Activated naive CD4-positive, alpha-beta T cell treated with anti-CD3 and anti-CD28 coated beads, Interleukin-2, amount 10 ng/mL, durations not matched to agents 7 days and 5 days (primary cell): ENCODE measurements around the gene DEAF1.
A peak's percentile ranks its signal among the peaks of the same experiment; 100 is the strongest.
"Not testable (repeated sequence)": the region's sequence is repeated elsewhere in the genome, so short reads cannot be mapped to it uniquely, and the experiment has no call there.

ENCODE experiments used
- CTCF ChIA-PET: fragments of 350-600 bp; sonication (Branson Sonifier 250); formaldehyde crosslinking; loops from one replicate; lab custom pipeline; 2021; ENCODE audit warnings: antibody characterized with exemption; lab: Charles Lee
- DNase-seq: peaks from one replicate; pipeline ENCODE4 v3.0.0-alpha.2; 2020
- H3K27ac Mint-ChIP-seq: one replicate; pipeline ENCODE4 v1.8.0; 2021; ENCODE audit warnings: mild to moderate bottlenecking, moderate library complexity, mixed read lengths
- H3K27me3 Mint-ChIP-seq: one replicate; pipeline ENCODE4 v1.8.0; 2021; ENCODE audit warnings: mild to moderate bottlenecking, mixed read lengths
- H3K36me3 Mint-ChIP-seq: one replicate; pipeline ENCODE4 v1.8.0; 2021; ENCODE audit warnings: mixed read lengths
- H3K4me1 Mint-ChIP-seq: one replicate; pipeline ENCODE4 v1.8.0; 2021; ENCODE audit warnings: mixed read lengths
- H3K4me3 Mint-ChIP-seq: one replicate; pipeline ENCODE4 v1.8.0; 2021; ENCODE audit warnings: mild to moderate bottlenecking, moderate library complexity, mixed read lengths
- H3K9me3 Mint-ChIP-seq: one replicate; pipeline ENCODE4 v1.8.0; 2021; ENCODE audit warnings: mixed read lengths

DEAF1 gene

DNA sequence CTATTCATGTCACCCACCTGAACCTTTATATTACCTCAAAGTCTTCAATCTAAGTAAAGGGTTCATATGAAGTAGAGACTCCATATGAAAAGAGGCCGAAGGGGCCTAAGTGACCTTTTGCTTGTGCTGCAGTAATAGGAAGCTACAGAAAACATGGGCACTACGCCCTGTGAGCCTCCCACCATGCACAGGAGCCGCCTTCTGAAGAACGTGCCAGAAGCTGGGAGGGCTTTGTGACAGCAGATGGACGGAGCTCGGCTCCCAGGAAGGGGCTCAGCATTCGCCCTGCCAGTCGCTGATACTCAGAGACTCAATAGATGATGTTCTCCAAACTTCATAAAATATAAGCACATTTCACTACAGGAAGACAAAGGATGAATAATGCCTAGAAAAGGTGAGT, 21.2 kb downstream of the DEAF1 start:
- H3K4me3 Mint-ChIP-seq: no peak overlapping the region
- no peaks in the 10 kb centered on the region for H3K4me1 Mint-ChIP-seq
- CTCF ChIA-PET: interaction anchor here (0.6 to 0.7 kb wide), 2 partner anchors 48 to 50 kb away, joined by 3 read pairs; no protein-coding TSS in a partner anchor
- no peaks in the 10 kb centered on the region for H3K9me3 Mint-ChIP-seq
- no peak overlapping the region for H3K27ac Mint-ChIP-seq
- H3K27me3 Mint-ChIP-seq: no peaks in the 10 kb centered on the region
- H3K36me3 Mint-ChIP-seq: peaks cover 31% of the 10 kb centered on the region
- no peak for DNase-seq

DNA sequence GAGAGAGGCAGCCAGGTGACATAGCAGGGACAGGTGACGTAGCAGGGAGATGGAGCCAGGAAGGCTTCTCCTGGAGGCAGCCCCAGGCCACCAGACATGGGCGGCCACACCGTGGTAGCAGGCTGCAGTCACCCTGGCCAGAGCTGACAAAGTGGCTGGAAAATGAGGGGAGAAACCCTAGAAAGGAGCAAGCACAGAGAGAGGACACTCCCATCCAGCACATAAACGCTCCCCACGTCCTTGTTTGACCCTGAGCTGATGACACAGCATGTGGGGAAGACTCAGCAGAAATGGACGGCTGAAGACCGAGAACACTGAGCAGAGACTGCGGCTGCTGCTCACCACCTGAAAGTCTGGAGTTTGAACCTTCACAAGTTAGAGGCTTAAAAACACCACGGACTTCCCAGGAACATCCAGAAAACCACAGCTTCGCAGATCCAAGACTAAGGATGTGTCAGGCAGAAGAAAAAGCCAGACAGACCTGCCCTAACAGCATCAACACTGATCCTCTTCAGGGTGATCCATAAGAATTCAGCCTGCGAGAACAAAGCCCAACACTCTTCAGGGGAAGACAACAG, 29.2 kb downstream of the DEAF1 start:
- Mint-ChIP-seq H3K4me3 (no peak overlapping the region), H3K36me3 (peaks cover 25% of the 10 kb centered on the region), H3K9me3 (no peaks in the 10 kb centered on the region), H3K4me1 (no peaks in the 10 kb centered on the region), H3K27ac (no peak overlapping the region), H3K27me3 (no peaks in the 10 kb centered on the region)
- CTCF ChIA-PET: interaction anchor here (1.1 kb wide), 1 partner anchor 12 kb away, joined by 3 read pairs; no protein-coding TSS in a partner anchor
- no peak for DNase-seq

DNA sequence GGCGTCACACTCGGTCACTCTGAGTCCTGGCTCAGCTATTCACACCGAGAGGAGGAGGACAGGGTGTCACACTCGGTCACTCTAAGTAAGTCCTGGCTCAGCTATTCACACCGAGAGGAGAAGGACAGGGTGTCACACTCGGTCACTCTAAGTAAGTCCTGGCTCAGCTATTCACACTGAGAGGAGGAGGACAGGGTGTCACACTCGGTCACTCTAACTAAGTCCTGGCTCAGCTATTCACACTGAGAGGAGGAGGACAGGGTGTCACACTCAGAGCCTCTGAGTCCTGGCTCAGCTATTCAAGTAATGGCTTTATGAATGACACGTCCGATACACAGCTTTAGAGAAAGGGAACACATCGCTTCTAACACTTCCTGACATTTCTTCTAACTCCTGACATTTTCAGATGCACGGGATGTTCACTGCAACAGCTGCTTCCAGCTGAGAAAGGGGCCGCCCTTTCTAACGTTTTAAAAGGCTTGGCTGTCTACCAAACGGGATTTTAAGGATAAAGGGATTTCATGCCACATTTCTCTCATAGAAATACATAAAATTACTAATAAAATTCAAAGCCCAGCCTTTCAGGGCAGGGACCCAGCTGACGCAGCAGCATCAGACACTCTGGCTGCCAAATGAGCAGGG, 29.8 kb downstream of the DEAF1 start:
- CTCF ChIA-PET: interaction anchor here (1.1 kb wide), 1 partner anchor 13 kb away, joined by 3 read pairs; no protein-coding TSS in a partner anchor
- Mint-ChIP-seq H3K36me3 (peaks cover 25% of the 10 kb centered on the region), H3K4me1 (no peaks in the 10 kb centered on the region), H3K4me3 (no peak overlapping the region), H3K27me3 (no peaks in the 10 kb centered on the region), H3K27ac (no peak overlapping the region), H3K9me3 (no peaks in the 10 kb centered on the region)
- DNase-seq: no peak

DNA sequence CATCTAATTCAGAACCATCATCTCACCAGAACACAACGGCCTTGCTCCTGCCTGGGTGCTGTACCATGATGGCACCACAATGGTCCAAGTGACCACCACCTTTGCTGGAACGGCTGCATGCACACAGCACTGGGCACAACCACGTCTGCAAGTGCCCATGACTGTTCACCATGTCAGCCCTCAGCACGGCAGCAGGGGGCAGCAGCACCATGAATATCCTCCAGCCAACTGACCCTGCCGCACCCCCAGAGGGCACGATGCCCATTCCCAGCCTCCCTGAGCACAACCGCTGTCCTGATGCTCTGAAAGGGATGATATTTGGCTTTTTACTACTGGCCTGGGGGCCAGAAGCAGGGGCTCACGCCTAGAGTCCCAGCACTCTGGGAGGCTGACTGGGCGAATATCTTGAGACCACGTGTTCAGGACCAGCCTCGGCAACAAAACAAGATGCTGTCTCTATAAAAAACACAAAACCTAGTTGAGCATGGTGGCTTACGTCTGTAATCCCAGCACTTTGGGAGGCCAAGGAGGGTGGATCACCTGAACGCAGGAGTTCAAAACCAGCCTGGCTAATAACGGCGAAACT, 32.2 kb downstream of the DEAF1 start:
- no peaks in the 10 kb centered on the region for H3K27me3 Mint-ChIP-seq
- H3K4me3 Mint-ChIP-seq: no peak overlapping the region
- no peak overlapping the region for H3K27ac Mint-ChIP-seq
- peaks cover 24% of the 10 kb centered on the region for H3K36me3 Mint-ChIP-seq
- CTCF ChIA-PET: interaction anchor here (0.6 to 2.0 kb wide), 4 partner anchors 16 to 61 kb away, joined by 3 to 13 read pairs (median 4); no protein-coding TSS in a partner anchor
- H3K9me3 Mint-ChIP-seq: no peaks in the 10 kb centered on the region
- H3K4me1 Mint-ChIP-seq: no peaks in the 10 kb centered on the region
- peak; percentile 65 for DNase-seq

DNA sequence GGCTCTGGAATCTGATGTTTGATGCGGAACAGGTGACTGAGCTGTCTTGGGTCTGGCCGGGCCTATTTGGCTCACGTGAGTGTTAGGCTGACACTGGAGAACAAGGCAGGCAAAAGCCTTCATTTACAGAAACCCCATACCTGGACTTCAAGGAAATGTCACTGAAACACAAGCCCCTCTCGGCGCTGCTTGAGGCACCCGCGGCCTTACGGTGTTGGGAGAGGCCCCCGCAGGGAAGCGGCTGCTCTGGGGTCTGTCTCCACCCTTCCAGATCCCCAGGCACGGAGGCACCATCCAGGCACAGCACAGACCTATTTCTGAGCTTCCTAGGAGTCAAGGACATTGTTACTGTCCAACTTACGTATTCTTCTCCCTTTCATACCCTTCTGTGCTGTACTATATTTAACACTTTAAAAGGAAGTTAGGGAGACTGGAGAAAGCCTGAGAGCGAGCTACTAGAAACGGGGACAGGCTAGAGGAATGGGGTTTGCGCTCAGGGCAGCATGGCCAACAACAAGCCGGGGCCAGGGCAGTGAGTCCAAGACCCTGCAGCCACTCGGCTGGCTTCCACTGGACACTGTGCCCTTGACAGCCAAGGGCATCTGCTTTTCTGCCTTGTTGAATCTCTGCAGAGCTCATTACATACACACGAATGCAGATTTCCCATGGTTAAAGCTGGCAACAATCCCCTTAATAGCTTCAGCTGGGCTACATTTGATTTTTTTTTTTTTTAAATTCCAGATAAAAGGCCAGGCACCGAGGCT, 34.2 kb downstream of the DEAF1 start:
- Mint-ChIP-seq H3K4me1 (no peaks in the 10 kb centered on the region), H3K36me3 (peaks cover 18% of the 10 kb centered on the region)
- CTCF ChIA-PET: interaction anchor here (0.6 to 2.0 kb wide), 4 partner anchors 30 to 592 kb away, joined by 3 to 13 read pairs (median 6); no protein-coding TSS in a partner anchor

DNA sequence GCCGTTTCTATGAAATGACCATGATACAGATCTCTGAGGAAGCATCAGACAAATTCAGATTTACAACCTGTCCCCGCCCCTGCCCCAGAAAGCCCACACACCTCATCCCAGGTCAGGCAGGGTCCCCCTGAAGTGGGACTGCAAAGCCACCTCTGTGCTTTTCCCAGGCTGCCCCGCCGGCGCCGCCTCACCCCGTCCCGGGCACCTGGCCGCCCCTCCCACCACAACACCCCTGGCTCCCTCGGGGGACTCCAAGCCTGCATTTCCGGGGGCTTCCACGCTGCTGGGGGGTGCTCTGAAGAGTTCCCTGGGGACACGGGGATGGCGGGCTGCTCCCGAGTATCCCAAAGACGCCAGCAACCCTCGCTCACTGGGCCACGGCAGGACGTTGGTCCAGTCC, 34.7 kb downstream of the DEAF1 start:
- no peak overlapping the region for H3K27ac Mint-ChIP-seq
- peaks cover 12% of the 10 kb centered on the region for H3K36me3 Mint-ChIP-seq
- H3K4me3 Mint-ChIP-seq: no peak overlapping the region
- no peaks in the 10 kb centered on the region for H3K4me1 Mint-ChIP-seq
- no peaks in the 10 kb centered on the region for H3K27me3 Mint-ChIP-seq
- CTCF ChIA-PET: interaction anchor here (1.4 kb wide), 1 partner anchor 31 kb away, joined by 7 read pairs; no protein-coding TSS in a partner anchor
- H3K9me3 Mint-ChIP-seq: no peaks in the 10 kb centered on the region
- DNase-seq: no peak

More for the DNA sequence above, 34.2 kb downstream of the DEAF1 start:
- H3K27ac Mint-ChIP-seq: no peak overlapping the region
- H3K9me3 Mint-ChIP-seq: no peaks in the 10 kb centered on the region
- H3K27me3 Mint-ChIP-seq: no peaks in the 10 kb centered on the region
- no peak for DNase-seq
- no peak overlapping the region for H3K4me3 Mint-ChIP-seq

DNA sequence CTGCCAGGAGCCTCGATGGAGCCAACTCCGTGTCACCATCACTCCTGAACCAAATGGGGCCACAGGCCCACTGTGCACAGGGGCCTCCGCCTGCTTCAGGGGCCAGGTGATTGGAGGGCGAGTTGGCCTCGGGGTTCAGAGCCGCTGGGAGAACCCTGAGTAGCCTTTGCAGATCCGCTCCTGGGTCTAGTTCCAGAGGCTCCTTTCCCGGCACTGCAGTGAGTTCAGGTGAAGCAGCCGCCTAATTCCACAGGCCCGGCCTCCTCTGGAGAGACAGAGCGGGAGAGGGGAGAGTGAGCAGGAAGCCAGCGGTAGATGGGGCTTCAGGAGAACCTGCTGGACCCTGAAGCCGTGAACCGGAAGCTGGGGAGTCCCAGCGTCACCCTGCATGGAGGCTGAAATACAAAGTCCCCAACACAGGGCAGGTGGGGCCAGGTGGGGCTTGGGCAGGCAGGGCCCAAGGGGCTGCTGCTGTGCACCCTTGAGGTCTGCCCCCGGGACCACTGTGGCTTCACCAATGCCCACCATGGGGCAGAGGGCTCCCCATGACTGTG, 35.4 kb downstream of the DEAF1 start:
- Mint-ChIP-seq H3K36me3 (peaks cover 12% of the 10 kb centered on the region), H3K9me3 (no peaks in the 10 kb centered on the region), H3K27ac (peak overlapping the region; percentile 37), H3K27me3 (no peaks in the 10 kb centered on the region), H3K4me1 (no peaks in the 10 kb centered on the region), H3K4me3 (no peak overlapping the region)
- DNase-seq: no peak
- CTCF ChIA-PET: no interaction called here

DNA sequence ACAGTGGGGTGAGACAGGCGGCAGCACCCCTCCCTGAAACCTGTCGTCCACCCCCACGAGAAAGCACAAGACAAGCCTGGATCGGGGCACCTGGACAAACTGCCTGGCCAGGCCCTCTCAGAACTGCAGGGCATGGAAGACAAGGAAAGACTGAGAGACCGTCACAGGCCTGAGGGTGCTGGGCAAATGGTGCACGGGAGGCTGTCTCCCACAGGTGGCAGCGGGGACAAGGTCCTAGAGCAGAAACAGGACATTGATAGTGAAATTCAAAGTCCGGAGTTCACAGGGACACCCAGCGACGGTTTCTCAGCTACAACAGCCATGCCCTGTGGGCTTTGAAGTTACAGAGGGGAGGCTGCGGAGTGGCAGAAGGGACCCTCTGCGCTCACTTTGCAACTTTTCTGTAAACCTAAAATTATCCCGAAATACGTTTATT, 37.3 kb downstream of the DEAF1 start:
- DNase-seq: no peak
- H3K36me3 Mint-ChIP-seq: peaks cover 9% of the 10 kb centered on the region
- CTCF ChIA-PET: interaction anchor here (0.6 kb wide), 1 partner anchor 151 kb away, joined by 3 read pairs; no protein-coding TSS in a partner anchor
- no peaks in the 10 kb centered on the region for H3K27me3 Mint-ChIP-seq
- H3K4me1 Mint-ChIP-seq: no peaks in the 10 kb centered on the region
- H3K9me3 Mint-ChIP-seq: no peaks in the 10 kb centered on the region
- no peak overlapping the region for H3K27ac Mint-ChIP-seq
- no peak overlapping the region for H3K4me3 Mint-ChIP-seq

DNA sequence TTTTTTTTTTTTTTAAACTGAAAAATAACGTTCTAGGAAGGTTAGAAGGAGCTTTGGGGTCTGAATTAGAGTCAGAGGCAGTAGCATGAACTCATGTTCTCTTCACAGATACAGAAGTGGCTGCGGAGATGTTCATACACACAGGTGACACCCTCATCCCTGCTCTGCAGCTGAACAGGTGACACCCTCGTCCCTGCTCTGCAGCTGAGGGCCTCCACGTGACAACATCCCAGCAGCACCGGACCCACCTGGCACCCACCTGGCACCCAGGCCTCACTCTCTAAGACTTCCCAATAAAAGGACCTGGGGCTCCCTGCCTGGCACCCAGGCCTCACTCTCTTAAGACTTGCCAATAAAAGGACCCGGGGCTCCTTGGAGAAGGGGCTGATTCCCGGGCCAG, 38.2 kb downstream of the DEAF1 start:
- no peak for DNase-seq
- peaks cover 7% of the 10 kb centered on the region for H3K36me3 Mint-ChIP-seq
- no peaks in the 10 kb centered on the region for H3K27me3 Mint-ChIP-seq
- no peak overlapping the region for H3K27ac Mint-ChIP-seq
- H3K4me1 Mint-ChIP-seq: no peaks in the 10 kb centered on the region
- H3K9me3 Mint-ChIP-seq: no peaks in the 10 kb centered on the region
- CTCF ChIA-PET: interaction anchor here (1.1 kb wide), 1 partner anchor 66 kb away, joined by 3 read pairs; no protein-coding TSS in a partner anchor
- H3K4me3 Mint-ChIP-seq: no peak overlapping the region

DNA sequence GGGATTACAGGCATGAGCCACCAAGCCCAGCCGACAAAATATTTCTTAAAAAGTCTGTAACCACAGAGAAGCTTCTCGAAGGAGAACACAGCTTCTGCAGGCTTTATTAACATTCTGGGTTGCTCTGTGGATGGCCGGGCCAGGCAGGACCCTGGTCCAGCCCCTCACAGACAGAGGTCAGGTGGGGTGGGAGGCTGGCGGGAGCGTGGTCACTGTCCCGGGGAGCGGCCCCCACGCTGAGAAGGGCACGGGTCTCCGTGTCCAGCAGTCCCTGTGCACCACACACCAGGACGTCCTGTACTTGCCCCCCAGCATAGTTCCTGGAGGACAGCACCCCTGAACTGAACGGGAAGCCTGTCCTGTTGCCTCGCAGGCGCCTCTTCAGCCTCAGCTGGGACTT, 38.6 kb downstream of the DEAF1 start:
- no peaks in the 10 kb centered on the region for H3K9me3 Mint-ChIP-seq
- H3K27me3 Mint-ChIP-seq: no peaks in the 10 kb centered on the region
- no peak overlapping the region for H3K27ac Mint-ChIP-seq
- peaks cover 6% of the 10 kb centered on the region for H3K36me3 Mint-ChIP-seq
- DNase-seq: no peak
- CTCF ChIA-PET: interaction anchor here (1.1 kb wide), 1 partner anchor 66 kb away, joined by 3 read pairs; no protein-coding TSS in a partner anchor
- H3K4me3 Mint-ChIP-seq: no peak overlapping the region
- no peaks in the 10 kb centered on the region for H3K4me1 Mint-ChIP-seq

DNA sequence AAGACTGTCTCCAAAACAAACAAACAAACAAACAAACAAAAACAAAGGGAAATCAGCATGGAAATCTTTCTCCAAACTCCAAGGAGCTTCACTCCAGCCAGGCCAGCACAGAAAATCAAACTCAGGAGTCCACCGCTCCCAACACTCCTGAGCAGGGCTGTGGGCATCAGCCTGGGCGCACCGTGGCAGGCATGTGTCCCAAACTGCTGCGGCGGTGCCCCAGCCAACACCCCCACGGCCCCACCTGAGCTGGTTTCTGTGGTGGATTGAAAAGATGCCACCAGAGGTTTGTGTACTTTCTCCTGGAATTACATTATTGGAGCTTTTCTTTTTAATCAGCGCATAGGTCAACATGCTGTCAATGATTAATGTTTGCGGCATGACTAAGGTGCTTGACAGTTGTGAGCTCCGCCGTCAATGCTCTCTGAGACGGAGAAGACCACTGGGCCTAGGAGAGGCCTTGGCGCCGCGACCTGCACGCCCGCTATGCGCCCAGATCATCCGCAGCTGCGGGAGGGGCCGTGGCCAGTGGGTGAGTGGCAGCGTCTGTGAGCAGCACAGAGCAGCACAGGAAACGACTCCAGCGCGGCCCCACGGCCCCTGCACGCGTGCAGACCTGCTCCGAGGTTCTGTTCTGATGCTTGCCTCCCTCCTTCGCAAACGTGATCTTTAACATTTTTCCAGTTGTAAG, 39.8 kb downstream of the DEAF1 start:
- no peak overlapping the region for H3K27ac Mint-ChIP-seq
- DNase-seq: no peak
- CTCF ChIA-PET: no interaction called here
- no peaks in the 10 kb centered on the region for H3K27me3 Mint-ChIP-seq
- no peaks in the 10 kb centered on the region for H3K4me1 Mint-ChIP-seq
- no peaks in the 10 kb centered on the region for H3K9me3 Mint-ChIP-seq
- H3K36me3 Mint-ChIP-seq: peaks cover 10% of the 10 kb centered on the region
- H3K4me3 Mint-ChIP-seq: no peak overlapping the region

DNA sequence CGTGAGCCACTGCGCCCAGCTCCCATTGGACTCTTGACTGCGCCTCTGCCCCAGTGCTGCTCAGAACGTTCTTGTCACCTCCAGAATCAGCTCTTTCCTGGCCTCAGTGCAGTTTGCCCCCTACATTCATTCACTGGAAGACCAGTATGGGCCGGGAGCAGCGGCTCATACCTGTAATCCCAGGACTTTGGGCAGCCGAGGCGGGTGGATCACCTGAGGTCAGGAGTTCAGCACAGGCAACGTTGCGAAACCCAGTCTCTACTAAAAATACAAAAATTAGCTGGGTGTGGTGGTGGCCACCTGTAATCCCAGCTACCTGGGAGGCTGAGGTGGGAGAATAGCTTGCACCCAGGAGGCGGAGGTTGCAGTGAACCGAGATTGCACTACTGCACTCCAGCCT, 40.6 kb downstream of the DEAF1 start:
- H3K4me1 Mint-ChIP-seq, H3K27ac Mint-ChIP-seq, H3K36me3 Mint-ChIP-seq, DNase-seq, H3K4me3 Mint-ChIP-seq, H3K27me3 Mint-ChIP-seq, H3K9me3 Mint-ChIP-seq: not testable (repeated sequence)
- CTCF ChIA-PET: interaction anchor here (0.7 kb wide), 1 partner anchor 911 kb away, joined by 3 read pairs; no protein-coding TSS in a partner anchor

DNA sequence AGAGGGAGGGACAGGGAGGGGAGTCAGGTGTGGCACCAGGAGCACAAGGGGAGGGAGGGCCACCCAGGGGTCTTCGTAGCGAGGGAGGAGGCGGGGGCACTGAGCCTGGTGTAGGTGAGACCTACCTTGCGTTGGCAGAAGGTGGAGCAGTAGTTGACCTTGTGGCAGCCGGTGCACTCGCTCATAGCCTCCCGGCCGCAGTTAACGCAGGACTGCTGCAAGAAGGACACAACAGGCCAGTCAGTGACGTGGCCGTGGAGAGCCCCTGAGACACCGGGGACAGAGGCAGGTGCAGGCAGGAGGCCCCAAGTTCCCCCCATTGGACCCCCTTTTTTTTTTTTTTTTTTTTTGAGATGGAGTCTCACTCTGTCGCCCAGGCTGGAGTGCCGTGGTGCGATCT, 41.2 kb downstream of the DEAF1 start:
- Mint-ChIP-seq H3K27me3 (no peaks in the 10 kb centered on the region), H3K9me3 (no peaks in the 10 kb centered on the region), H3K4me1 (no peaks in the 10 kb centered on the region), H3K27ac (no peak overlapping the region), H3K36me3 (peaks cover 9% of the 10 kb centered on the region), H3K4me3 (no peak overlapping the region)
- CTCF ChIA-PET: interaction anchor here (0.7 kb wide), 1 partner anchor 911 kb away, joined by 3 read pairs; no protein-coding TSS in a partner anchor
- no peak for DNase-seq
